NOMO-1 (cell line): Measurements from ENCODE around the gene QPRT.
"Not testable (repeated sequence)": the region's sequence is repeated elsewhere in the genome, so short reads cannot be mapped to it uniquely, and the experiment has no call there.

Experiments used
- DNase-seq, 2 experiments: peaks; one replicate each; lab custom pipeline; 2025; ENCODE audit not compliant: unreplicated experiment in 2 of 2; lab: John Stamatoyannopoulos, UW

The QPRT gene

GRCh38 chr16:29743827-29744531 is 65.0 kb downstream of the QPRT start:
- DNase-seq: no peak

- DNase-seq: peak in 1 of 2 experiments; percentile 16
These were observed 65.6 kb downstream of the QPRT start for GRCh38 chr16:29744541-29745101.

- peak; percentile 79 to 87 for DNase-seq
These were observed 66.3 kb downstream of the QPRT start for GRCh38 chr16:29745121-29745852.

- peak; percentile 97 to 98 for DNase-seq
These were observed 66.9 kb downstream of the QPRT start, which contains the start of gene C16orf54 for GRCh38 chr16:29745853-29746345. Gene C16orf54 (minus strand): TSS chr16:29745990. CDS start chr16:29744951, 1,039 bp downstream.

- not testable (repeated sequence) for DNase-seq
These were observed 67.5 kb downstream of the QPRT start for GRCh38 chr16:29746518-29746917.
